Midbrain (tissue), 1 donor: ENCODE measurements around the gene WNT2.
A peak's percentile ranks its signal among the peaks of the same experiment; 100 is the strongest.
"Not testable (repeated sequence)": the region's sequence is repeated elsewhere in the genome, so short reads cannot be mapped to it uniquely, and the experiment has no call there.

Experiments used
- DNase-seq: peaks from one replicate; lab custom pipeline; 2025; lab: John Stamatoyannopoulos, UW

Gene WNT2

DNA sequence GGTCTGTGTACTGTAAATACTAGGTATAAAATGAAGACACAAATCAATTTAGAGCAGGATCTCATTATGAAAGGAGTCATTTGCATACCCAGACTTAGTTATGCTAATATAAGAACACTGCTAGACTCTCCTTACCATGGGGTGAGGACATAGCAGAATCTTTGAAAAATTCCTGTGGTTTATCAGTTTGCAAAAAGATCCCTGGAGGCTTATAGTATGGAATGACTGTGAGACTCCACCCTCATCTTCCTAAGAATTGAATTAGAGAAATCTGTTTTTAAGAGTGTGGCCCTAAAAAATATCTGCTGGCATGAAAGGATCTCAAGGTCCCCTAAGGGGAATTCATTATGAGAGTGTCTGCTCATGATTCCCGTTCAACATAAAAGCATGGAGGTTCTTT is 63.2 kb downstream of the WNT2 start:
- no peak for DNase-seq

GRCh38 chr7:117251687-117252086 is 71.2 kb downstream of the WNT2 start:
- DNase-seq, result no peak

DNA sequence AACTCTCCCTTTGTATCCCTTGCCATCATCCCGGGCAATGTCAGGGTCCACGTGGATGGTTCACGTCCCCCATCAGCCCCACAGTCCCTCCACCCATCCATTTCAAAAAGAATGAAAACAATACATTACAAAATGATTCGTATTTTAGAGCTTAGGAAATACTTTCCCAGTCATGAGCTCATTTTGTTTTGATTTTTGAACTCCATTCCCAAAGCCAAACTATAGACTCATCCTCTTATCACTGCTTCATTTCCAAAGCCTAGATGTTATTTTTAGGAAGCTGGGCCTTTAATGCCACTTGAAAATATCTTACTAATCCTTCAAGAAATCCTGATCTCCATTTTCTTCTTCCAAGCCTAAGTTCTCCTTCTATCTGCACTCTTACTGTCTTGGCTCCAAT is 72.1 kb downstream of the WNT2 start:
- no peak for DNase-seq

DNA sequence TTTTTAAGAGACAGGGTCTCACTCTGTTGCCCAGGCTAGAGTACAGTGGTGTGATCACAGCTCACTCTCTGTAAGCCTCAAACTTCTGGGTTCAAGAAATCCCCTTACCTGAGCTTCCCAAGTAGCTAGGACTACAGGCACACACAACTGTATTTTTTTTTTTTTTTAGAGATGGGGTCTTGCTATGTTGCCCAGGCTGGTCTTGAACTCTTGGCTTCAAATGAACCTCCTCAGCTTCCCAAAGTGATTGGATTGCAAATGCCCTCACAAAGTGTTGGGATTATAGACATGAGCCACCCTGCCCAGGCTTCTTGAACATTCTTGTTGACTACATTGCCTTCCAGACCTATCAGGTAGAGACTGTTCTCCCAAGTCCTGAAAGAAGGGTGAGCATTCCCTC is 72.6 kb downstream of the WNT2 start:
- DNase-seq, result no peak

- no peak for DNase-seq
Observed at GRCh38 chr7:117249696-117250095, 73.2 kb downstream of the WNT2 start.

- peak; percentile 36 for DNase-seq
Observed at GRCh38 chr7:117248829-117249228, 74.0 kb downstream of the WNT2 start.

DNA sequence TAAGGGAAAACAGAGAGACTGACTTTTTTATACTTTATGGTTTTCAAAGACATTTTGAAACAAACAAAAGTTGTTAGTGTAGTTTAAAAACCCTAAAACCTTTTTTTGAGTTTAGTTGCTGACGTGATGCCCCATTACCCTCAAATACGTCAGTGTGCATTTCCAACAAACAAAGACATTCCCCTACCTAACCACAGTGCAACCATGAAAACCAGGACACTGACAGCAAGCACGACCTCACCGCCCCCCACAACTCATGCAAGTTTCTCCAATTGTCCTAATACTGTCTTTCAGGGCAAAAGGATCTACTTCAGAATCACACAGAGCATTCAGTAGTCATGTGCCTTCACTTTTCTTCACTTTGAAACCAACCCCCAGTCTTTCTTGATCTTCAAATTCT is 75.0 kb downstream of the WNT2 start:
- no peak for DNase-seq

DNA sequence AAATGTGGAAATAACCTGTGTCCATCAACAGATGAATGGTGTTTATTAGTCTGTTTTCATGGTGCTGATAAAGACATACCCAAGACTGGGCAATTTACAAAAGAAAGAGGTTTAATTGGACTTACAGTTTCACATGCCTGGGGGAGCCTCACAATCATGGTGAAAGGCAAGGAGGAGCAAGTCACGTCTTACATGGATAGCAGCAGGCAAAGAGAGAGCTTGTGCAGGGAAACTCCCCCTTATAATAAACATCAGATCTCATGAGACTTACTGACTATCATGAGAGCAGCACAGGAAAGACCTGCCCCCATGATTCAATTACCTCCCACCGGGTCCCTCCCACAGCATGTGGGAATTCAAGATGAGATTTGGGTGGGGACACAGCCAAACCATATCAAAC is 77.2 kb downstream of the WNT2 start:
- DNase-seq, result not testable (repeated sequence)

DNA sequence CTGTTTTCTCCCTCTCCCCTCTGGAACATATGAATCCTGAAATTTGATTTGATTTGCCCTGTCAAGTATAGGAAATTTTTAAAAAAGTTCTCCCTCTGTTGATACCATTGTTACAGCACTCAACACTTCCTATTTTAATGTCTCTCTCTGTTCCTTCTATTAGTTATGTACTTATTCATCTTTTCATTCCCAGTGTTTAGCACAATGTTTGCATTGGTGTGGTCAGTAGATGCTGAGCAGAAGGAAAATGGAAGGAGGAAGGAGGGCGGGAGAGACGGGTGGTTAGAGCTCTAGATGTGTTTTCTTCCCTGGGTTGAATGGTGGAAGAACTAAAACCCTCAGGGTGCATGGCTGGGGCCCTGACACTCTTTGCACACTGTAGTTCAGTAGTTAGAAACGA is 79.5 kb downstream of the WNT2 start:
- no peak for DNase-seq

DNA sequence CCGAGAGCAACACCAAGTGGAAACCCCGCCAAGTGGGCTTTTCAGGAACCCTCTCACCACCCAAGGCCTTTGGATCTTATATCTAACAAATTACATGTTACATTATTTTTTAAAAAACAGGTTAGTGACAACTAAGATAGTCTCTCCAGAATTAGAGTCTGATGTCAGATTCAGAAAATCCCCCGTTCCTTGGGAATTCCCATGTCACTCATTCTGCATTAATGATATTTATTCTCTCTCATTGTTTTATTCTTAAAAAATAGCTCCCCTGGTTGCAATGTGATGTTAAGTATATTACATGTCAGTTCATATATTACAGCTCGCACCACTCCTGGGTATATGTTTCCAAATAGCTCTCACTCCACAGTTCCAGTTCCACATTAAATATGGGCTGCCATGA is 81.8 kb downstream of the WNT2 start:
- no peak for DNase-seq

- no peak for DNase-seq
Observed at GRCh38 chr7:117238937-117239336, 83.9 kb downstream of the WNT2 start.

- no peak for DNase-seq
Observed at GRCh38 chr7:117238472-117238871, 84.4 kb downstream of the WNT2 start.

DNA sequence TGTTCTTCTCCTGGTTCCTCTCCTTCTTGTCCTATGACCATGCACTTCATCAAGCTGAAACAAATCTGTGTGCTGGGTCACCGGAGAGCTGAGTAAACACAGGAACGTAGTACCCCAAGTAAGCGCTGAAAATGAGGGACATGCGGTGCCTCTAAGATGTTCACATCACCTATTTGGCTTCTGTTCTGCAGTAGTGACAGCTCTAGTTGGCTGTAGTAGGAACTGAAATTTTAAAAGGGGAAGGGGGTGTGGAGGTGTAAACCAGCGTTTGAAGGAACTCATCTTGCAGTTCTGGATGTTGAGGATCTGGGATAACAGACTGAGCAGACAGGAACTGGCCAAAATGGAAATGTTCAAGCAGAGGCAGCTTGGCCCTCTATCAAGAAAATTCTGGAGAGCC is 85.2 kb downstream of the WNT2 start:
- no peak for DNase-seq

DNA sequence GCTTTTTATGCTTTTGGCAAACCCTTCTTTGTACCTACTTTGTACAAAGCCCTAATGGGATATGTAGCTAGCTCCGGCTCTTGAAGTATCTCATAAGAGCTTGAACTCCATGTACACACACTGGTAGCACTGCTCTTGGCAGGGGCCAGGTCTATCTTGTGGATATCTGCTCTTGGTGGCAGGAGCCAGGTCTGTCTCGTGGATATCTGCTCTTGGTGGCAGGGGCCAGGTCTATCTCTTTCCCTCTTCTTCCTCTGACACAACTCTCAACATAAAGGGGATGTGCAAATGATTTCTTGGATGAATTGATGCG is 91.9 kb downstream of the WNT2 start:
- DNase-seq, result no peak

DNA sequence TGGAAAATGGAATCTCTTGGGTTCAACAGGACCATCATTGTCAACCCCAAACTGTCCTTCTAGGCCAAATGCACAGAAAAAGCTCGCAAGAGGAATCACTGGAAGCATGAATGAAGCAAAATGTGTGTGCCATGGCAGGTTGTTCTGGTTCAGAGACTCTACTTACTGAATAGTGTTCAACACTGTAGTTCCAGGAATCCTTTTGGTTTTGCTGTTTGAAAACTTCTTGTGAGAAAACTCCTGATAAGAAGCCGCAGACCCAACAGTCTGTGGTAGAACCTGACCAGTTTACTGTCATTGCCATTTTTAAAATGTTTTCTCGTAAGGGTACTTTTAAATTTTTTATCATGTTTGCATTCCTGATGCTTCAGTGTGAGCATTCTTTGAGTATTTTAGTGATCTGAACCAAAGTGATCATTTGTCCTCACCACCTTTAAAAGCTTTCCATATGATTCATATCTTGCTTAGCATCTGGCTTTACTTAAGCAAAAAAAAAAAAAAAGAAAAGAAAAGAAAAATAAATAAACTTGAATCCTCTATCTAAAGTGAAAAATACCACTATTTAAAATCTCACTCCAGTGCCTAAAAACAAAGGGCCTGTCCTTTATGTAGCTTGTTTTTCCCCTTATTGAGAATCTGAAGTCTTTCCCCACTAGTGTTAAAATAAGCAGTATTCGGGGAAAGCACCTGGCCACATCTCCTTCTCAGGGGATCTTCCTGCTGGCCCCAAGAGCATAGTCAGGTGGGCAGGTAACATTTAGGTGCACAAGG is 92.4 kb downstream of the WNT2 start:
- no peak for DNase-seq

DNA sequence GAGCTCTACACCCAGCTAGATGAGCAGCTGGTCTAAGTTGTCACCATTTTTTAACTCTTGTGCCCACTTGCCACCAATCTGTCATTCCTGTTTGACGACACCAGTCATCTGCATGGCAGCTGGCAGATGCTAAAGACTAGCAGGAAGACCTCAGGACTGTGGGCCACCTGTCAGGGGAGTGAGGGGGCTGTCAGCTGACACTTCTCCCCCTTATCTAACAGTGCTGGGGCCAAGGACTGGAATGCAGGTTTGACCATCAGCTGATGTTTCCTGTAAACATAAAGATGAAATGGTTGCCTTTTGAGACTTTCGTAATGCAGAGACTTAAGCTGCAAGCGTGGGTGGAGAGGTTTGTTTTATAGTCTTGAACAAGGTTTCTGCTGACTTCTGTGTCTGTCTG is 93.5 kb downstream of the WNT2 start:
- no peak for DNase-seq

- DNase-seq, result no peak
Observed at GRCh38 chr7:117227091-117227490, 95.8 kb downstream of the WNT2 start.

GRCh38 chr7:117225536-117225935 is 97.3 kb downstream of the WNT2 start:
- DNase-seq, result no peak
